Vagina (tissue), 2 donors: ENCODE results near the gene CAMKMT.
A peak's percentile ranks its signal among the peaks of the same experiment; 100 is the strongest.

Source experiments
- POLR2A ChIP-seq, 2 donors: fragments of 450-650 bp; IDR thresholded peaks; one replicate each; pipeline ENCODE4 v1.6.1; 2017; ENCODE audit warnings: antibody characterized with exemption in 2 of 2, mild to moderate bottlenecking in 2 of 2, moderate library complexity in 2 of 2
- POLR2AphosphoS5 ChIP-seq, 2 donors: sonication (generic); formaldehyde crosslinking; IDR thresholded peaks; one replicate each; pipeline ENCODE4 v1.9.0; 2017; ENCODE audit warnings: antibody characterized with exemption in 2 of 2, mild to moderate bottlenecking in 2 of 2, low read depth in 1 of 2; ENCODE audit not compliant: insufficient read depth in 1 of 2
- TF ChIP-seq, protein P1 (sequence below), 3 experiments: fragments of 450-650 bp in 2 of 3; fragments of 200-600 bp in 1 of 3; sonication (generic) in 1 of 3; IDR thresholded peaks; one replicate each; pipeline ENCODE4 v1.5.1; 2017 to 2019; ENCODE audit warnings: antibody characterized with exemption in 3 of 3, mild to moderate bottlenecking in 2 of 3, moderate library complexity in 2 of 3

GRCh38 chr2:44362207-44363015 lies 664 bp downstream of the CAMKMT start:
- TF ChIP-seq POLR2AphosphoS5 (IDR thresholded peaks at IDR 0.05; ENCODE audit: insufficient read depth in 1 of 2, low read depth in 1 of 2) (peak in 1 of 2 donors; percentile 12), POLR2A (IDR thresholded peaks at IDR 0.05) (no peak)
- TF ChIP-seq, protein P1, sequence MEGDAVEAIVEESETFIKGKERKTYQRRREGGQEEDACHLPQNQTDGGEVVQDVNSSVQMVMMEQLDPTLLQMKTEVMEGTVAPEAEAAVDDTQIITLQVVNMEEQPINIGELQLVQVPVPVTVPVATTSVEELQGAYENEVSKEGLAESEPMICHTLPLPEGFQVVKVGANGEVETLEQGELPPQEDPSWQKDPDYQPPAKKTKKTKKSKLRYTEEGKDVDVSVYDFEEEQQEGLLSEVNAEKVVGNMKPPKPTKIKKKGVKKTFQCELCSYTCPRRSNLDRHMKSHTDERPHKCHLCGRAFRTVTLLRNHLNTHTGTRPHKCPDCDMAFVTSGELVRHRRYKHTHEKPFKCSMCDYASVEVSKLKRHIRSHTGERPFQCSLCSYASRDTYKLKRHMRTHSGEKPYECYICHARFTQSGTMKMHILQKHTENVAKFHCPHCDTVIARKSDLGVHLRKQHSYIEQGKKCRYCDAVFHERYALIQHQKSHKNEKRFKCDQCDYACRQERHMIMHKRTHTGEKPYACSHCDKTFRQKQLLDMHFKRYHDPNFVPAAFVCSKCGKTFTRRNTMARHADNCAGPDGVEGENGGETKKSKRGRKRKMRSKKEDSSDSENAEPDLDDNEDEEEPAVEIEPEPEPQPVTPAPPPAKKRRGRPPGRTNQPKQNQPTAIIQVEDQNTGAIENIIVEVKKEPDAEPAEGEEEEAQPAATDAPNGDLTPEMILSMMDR (IDR thresholded peaks at IDR 0.05), result no peak
